BE2C (cell line): ENCODE data around the gene CSNK1G3.

Experiments
- DNase-seq: peaks from one replicate; pipeline ENCODE4 v3.0.0-alpha.2; 2020
- H3K27me3 ChIP-seq: fragments of 250-450 bp; sonication (Bioruptor Pico); 2 replicates; pipeline ENCODE4 v1.5.1; 2020; ENCODE audit warnings: mild to moderate bottlenecking
- H3K36me3 ChIP-seq: fragments of 250-450 bp; sonication (Bioruptor Pico); 2 replicates; pipeline ENCODE4 v1.5.1; 2020; ENCODE audit warnings: mild to moderate bottlenecking
- H3K4me1 ChIP-seq: fragments of 250-450 bp; sonication (Bioruptor Pico); 2 replicates; pipeline ENCODE4 v1.5.1; 2020
- H3K4me3 ChIP-seq: 2 replicates; pipeline ENCODE4 v1.5.1; 2011; ENCODE audit warnings: low read depth, low read length
- H3K9me3 ChIP-seq: fragments of 250-450 bp; sonication (Bioruptor Pico); 2 replicates; pipeline ENCODE4 v1.5.1; 2020
- TF ChIP-seq, protein P1 (sequence below): IDR thresholded peaks from 2 replicates; pipeline ENCODE4 v1.5.1; 2012; ENCODE audit warnings: mild to moderate bottlenecking, low read depth, low read length

CSNK1G3 gene

DNA sequence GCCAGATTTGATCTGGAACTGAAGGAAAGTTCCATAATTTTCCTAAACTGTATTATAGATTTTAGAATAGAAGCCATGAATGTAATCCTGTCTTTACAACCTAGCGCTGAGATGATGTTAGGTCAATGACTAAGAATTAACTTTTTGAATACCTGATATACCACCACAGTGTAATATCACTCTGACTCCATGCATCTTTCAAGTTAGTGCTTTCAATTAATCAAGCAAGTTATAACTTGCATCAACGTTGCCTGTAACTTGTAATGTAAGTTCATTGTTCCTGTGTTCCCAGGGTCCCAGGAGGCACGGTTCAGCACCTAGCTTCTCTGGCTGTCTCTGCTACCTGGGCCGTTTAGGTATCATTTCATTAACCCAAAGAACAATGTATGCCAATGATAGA lies 139.3 kb downstream of the CSNK1G3 start:
- DNase-seq: no peak
- Histone ChIP-seq H3K4me3 (no peak overlapping the region), H3K36me3 (no peaks in the 10 kb centered on the region), H3K27me3 (no peaks in the 10 kb centered on the region), H3K9me3 (no peaks in the 10 kb centered on the region), H3K4me1 (no peaks in the 10 kb centered on the region)
- TF ChIP-seq, protein P1, sequence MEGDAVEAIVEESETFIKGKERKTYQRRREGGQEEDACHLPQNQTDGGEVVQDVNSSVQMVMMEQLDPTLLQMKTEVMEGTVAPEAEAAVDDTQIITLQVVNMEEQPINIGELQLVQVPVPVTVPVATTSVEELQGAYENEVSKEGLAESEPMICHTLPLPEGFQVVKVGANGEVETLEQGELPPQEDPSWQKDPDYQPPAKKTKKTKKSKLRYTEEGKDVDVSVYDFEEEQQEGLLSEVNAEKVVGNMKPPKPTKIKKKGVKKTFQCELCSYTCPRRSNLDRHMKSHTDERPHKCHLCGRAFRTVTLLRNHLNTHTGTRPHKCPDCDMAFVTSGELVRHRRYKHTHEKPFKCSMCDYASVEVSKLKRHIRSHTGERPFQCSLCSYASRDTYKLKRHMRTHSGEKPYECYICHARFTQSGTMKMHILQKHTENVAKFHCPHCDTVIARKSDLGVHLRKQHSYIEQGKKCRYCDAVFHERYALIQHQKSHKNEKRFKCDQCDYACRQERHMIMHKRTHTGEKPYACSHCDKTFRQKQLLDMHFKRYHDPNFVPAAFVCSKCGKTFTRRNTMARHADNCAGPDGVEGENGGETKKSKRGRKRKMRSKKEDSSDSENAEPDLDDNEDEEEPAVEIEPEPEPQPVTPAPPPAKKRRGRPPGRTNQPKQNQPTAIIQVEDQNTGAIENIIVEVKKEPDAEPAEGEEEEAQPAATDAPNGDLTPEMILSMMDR: no peak

DNA sequence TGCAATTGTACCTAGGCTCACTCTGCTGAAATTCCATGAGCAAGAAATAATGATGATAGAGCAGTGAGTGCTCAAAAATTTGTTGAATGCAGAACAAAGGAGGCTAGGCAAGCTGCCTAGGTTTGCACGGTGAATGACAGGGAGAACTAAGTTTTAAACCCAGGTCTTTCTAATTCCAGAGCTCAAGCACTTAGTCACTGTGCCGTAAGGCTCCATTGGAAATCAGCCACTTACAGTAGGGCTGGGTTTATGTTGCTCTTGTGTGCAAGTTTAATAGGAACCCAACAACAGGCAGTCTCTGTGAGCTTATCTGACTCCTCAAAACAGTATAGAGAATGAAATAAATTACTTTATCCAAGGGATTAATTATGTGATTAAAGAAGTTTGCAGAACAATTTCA lies 147.0 kb downstream of the CSNK1G3 start:
- Histone ChIP-seq H3K36me3 (no peaks in the 10 kb centered on the region), H3K4me1 (peaks cover 2% of the 10 kb centered on the region; the same call in 1 of the 2 replicates), H3K4me3 (no peak overlapping the region), H3K27me3 (no peaks in the 10 kb centered on the region), H3K9me3 (no peaks in the 10 kb centered on the region)
- TF ChIP-seq, protein P1: no peak
- DNase-seq: no peak

DNA sequence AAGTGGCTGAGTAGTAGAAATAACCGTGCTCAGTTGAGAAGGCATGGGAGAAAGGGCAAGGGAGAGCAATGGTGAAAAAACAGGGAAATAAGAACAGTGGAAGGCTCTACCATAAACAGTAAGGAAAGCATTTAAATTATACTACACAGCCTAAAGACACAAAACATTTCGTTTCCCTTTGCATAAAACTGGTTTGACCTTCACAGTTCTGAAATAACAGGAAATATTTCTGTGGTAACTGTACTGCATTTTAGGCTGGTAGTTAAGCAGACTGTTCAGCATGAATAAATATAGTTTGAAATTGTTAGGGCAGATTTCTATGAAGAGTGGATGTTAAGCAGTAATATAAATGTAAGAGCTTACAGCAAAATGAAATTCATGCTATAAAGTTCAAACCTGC lies 147.5 kb downstream of the CSNK1G3 start:
- no peaks in the 10 kb centered on the region for H3K9me3 ChIP-seq
- H3K4me3 ChIP-seq: no peak overlapping the region
- no peaks in the 10 kb centered on the region for H3K36me3 ChIP-seq
- TF ChIP-seq, protein P1: no peak
- no peak for DNase-seq
- no peaks in the 10 kb centered on the region for H3K27me3 ChIP-seq
- peaks cover 2% of the 10 kb centered on the region; the same call in 1 of the 2 replicates for H3K4me1 ChIP-seq

DNA sequence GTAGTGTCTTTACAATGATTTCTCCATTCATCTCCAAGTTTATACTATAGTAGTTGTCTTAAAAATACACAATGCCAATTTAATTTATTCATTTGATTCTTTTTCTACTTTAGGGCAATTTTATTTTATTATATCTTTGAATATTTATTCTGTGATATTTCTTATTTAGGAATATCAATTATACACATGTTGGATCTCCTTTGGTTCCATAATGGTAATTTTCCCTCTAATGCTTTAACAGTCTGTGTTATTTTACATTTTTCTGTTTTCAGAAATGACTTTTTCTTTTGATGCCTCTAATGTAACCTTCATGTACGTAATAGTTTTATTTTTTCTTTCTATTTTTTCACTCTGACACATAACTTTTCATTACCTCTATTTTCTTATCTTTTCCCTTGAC lies 153.0 kb downstream of the CSNK1G3 start:
- Histone ChIP-seq H3K36me3 (no peaks in the 10 kb centered on the region), H3K4me1 (peaks cover 2% of the 10 kb centered on the region; the same call in 1 of the 2 replicates), H3K27me3 (no peaks in the 10 kb centered on the region), H3K9me3 (no peaks in the 10 kb centered on the region), H3K4me3 (no peak overlapping the region)
- TF ChIP-seq, protein P1: no peak
- DNase-seq: no peak

DNA sequence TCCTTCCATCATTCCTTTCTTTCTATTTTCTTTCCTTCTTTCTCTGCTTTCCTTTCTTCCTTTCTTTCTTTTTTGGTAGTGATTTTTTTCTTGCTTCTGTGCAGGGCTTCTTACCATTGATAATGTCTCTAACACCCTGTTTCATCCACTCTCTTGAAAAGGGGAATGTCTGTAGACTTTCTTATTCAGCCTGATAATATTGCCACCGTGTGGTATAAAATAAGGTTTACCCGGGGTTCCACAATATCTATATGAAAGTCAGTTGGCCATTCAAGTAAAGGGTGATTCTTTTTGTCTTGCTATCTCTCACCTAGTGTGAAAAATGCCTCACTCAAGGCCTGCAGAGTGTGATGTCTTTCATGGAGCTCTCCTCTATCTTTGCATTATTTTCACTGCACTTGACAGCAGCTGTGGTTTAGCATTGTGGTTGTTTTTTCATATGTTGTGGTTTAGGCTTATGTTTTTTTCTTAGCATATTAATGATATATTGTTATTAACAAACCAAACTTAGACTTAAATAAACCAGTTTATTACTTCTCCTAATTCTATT lies 153.9 kb downstream of the CSNK1G3 start:
- peaks cover 2% of the 10 kb centered on the region; the same call in 1 of the 2 replicates for H3K4me1 ChIP-seq
- DNase-seq: no peak
- no peaks in the 10 kb centered on the region for H3K36me3 ChIP-seq
- H3K4me3 ChIP-seq: no peak overlapping the region
- TF ChIP-seq, protein P1: no peak
- no peaks in the 10 kb centered on the region for H3K9me3 ChIP-seq
- H3K27me3 ChIP-seq: no peaks in the 10 kb centered on the region
